ENCODE measurements around the gene JAZF1.

DNA sequence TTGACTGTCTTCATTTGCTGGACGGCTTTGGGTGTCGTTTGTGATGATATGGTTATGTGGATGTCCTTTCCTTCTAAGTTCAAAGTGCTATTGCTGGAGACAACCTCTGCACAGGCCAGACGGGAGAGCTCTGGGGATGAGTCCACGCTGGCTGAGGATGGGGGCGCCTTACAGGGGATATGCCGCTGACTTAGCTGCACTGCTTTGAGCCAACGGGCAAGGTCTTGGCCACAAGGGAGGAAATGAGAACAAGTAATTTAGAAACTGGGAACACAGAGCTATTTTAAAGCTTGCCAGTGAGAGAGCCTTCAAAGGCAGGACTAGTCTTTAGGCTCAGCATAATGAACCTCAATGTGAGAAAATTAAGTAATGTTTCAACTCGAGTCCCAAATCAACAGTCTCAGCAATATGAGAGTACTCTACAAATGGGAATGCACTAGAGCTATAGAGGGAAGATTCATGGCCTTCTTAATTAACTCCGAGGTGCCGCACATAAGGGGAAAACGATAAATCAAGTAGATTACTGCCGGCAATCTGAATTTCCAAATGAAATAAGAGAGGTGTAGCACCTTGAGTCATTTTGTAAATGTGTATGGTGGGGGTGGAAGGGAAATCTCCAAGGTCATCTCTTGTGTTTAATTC is 209.3 kb downstream of the JAZF1 start:
- TF ChIP-seq POLR2A (IDR thresholded peaks at IDR 0.05; ENCODE audit: low read depth, low read length) (no peak), MXI1 (IDR thresholded peaks at IDR 0.05; ENCODE audit: borderline replicate concordance, low read depth, low read length) (no peak), MAFK (IDR thresholded peaks at IDR 0.05; ENCODE audit: low read depth, low read length) (no peak), SMC3 (IDR thresholded peaks at IDR 0.05; ENCODE audit: low read depth, low read length) (no peak), RCOR1 (IDR thresholded peaks at IDR 0.05; ENCODE audit: insufficient replicate concordance, low read length) (no peak), BHLHE40 (IDR thresholded peaks at IDR 0.05; ENCODE audit: low read depth, low read length) (no peak)
- TF ChIP-seq, protein P1, sequence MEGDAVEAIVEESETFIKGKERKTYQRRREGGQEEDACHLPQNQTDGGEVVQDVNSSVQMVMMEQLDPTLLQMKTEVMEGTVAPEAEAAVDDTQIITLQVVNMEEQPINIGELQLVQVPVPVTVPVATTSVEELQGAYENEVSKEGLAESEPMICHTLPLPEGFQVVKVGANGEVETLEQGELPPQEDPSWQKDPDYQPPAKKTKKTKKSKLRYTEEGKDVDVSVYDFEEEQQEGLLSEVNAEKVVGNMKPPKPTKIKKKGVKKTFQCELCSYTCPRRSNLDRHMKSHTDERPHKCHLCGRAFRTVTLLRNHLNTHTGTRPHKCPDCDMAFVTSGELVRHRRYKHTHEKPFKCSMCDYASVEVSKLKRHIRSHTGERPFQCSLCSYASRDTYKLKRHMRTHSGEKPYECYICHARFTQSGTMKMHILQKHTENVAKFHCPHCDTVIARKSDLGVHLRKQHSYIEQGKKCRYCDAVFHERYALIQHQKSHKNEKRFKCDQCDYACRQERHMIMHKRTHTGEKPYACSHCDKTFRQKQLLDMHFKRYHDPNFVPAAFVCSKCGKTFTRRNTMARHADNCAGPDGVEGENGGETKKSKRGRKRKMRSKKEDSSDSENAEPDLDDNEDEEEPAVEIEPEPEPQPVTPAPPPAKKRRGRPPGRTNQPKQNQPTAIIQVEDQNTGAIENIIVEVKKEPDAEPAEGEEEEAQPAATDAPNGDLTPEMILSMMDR (conservative IDR thresholded peaks at IDR 0.05; ENCODE audit: low read depth, low read length), result no peak
- TF ChIP-seq, protein P2, sequence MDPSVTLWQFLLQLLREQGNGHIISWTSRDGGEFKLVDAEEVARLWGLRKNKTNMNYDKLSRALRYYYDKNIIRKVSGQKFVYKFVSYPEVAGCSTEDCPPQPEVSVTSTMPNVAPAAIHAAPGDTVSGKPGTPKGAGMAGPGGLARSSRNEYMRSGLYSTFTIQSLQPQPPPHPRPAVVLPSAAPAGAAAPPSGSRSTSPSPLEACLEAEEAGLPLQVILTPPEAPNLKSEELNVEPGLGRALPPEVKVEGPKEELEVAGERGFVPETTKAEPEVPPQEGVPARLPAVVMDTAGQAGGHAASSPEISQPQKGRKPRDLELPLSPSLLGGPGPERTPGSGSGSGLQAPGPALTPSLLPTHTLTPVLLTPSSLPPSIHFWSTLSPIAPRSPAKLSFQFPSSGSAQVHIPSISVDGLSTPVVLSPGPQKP (IDR thresholded peaks at IDR 0.05; ENCODE audit: borderline replicate concordance, low read depth, low read length), result no peak
- TF ChIP-seq, protein P3, sequence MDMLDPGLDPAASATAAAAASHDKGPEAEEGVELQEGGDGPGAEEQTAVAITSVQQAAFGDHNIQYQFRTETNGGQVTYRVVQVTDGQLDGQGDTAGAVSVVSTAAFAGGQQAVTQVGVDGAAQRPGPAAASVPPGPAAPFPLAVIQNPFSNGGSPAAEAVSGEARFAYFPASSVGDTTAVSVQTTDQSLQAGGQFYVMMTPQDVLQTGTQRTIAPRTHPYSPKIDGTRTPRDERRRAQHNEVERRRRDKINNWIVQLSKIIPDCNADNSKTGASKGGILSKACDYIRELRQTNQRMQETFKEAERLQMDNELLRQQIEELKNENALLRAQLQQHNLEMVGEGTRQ (IDR thresholded peaks at IDR 0.05; ENCODE audit: low read depth, low read length), result no peak

Data from IMR-90 (cell line).